Measurements from ENCODE around the gene LNPK.

- TF ChIP-seq, protein P1, sequence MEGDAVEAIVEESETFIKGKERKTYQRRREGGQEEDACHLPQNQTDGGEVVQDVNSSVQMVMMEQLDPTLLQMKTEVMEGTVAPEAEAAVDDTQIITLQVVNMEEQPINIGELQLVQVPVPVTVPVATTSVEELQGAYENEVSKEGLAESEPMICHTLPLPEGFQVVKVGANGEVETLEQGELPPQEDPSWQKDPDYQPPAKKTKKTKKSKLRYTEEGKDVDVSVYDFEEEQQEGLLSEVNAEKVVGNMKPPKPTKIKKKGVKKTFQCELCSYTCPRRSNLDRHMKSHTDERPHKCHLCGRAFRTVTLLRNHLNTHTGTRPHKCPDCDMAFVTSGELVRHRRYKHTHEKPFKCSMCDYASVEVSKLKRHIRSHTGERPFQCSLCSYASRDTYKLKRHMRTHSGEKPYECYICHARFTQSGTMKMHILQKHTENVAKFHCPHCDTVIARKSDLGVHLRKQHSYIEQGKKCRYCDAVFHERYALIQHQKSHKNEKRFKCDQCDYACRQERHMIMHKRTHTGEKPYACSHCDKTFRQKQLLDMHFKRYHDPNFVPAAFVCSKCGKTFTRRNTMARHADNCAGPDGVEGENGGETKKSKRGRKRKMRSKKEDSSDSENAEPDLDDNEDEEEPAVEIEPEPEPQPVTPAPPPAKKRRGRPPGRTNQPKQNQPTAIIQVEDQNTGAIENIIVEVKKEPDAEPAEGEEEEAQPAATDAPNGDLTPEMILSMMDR (IDR thresholded peaks at IDR 0.05): no peak
- no peak for TF ChIP-seq POLR2A (IDR thresholded peaks at IDR 0.05)
Observed at GRCh38 chr2:175874291-175874690, 127.8 kb downstream of the LNPK start.
